GM21737 (cell line): Measurements from ENCODE around the gene CEBPZOS.

ENCODE experiments used
- ATAC-seq: cut with Tn5 transposase; IDR thresholded peaks from one replicate; pipeline ENCODE4 v1.9.1; 2021; ENCODE audit warnings: mild to moderate bottlenecking, moderate library complexity; ENCODE audit not compliant: unreplicated experiment

The CEBPZOS gene

DNA sequence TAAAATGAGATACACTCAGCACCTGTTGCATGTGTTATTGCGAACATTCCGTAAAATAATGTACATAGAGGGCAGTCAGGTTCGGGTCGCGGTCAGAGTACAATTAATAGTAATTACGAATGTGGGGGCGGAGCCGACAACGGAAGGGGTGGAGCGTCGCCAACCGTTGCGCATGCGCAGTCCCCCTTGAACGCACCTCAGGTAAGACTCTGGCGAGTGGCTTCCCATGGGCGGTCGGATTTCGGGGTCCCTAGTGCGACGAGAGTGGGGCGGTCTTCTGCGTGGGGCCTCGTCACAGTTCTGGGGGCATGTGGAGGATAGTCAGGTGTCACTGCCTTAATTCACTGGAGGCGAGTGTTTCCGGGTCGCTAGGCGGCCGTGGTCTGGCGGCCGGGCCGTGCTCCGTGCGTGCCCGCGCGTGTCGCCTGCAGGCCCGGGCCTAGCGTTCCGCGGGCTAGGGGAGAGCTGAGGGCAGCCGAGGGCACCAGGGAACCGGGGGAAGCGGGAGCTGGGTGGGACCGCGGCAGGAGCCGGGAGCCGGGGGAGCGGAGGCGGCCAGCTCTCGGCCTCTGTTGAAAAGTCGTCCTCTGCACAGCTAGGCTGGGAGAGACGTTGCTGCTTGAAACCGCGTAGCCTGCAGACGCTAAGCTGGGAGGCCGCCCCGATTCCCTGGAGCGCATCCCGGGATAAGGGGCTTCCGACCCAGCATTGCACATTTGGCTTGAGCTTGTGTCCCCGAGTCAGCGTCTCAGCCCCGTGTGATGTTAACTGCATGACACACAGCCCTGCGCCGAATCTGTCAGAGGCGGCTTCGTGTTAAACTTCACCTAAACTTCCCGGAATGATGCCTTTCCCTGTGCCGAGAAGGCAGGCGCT lies at the start of gene CEBPZOS:
TSS of gene CEBPZOS (plus strand) at position 177 of the 876 bp plus-strand sequence. CDS start 3,209 bp downstream, outside the sequence.
- ATAC-seq: peak; percentile 73

DNA sequence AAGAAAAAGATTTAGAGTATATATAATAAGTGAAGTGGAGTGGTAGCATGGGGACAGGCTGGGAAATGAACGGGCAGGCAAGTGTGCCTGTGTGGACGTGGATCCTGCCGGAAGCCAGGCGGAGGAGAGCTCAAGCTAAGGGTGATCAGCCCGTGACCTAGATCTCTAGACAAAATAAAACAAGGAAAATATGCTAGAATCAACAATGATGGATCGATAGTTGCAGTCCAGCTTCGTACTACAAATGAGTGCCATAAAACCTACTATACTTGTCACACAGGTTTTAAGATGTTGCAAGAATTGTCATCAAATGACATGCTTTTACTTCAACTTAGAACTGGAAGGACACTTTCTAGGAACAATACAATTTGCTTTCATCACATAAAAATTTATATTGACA lies 48.0 kb upstream of the CEBPZOS start:
- no peak for ATAC-seq

GRCh38 chr2:37149626-37150322 lies 46.5 kb upstream of the CEBPZOS start:
- no peak for ATAC-seq

- ATAC-seq: no peak
Observed at GRCh38 chr2:37153224-37153623, 43.1 kb upstream of the CEBPZOS start.

DNA sequence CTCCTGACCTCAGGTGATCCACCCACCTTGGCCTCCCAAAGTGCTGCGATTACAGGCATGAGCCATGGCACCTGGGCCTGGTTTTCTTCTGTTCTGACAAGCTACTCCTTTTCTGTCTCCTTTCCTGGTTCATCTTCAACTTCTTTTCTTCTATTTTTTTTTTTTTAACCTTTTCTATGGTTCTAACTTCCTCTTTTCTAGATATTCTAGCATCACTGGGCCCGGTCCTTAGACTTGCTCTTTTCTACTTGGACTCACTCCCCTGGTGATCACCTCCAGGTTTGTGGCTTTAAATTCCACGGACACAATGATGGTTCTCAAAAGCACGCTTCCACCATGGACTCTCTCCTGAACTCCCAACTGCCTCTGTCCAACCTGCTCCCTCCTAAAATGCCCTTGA lies 41.5 kb upstream of the CEBPZOS start:
- no peak for ATAC-seq

DNA sequence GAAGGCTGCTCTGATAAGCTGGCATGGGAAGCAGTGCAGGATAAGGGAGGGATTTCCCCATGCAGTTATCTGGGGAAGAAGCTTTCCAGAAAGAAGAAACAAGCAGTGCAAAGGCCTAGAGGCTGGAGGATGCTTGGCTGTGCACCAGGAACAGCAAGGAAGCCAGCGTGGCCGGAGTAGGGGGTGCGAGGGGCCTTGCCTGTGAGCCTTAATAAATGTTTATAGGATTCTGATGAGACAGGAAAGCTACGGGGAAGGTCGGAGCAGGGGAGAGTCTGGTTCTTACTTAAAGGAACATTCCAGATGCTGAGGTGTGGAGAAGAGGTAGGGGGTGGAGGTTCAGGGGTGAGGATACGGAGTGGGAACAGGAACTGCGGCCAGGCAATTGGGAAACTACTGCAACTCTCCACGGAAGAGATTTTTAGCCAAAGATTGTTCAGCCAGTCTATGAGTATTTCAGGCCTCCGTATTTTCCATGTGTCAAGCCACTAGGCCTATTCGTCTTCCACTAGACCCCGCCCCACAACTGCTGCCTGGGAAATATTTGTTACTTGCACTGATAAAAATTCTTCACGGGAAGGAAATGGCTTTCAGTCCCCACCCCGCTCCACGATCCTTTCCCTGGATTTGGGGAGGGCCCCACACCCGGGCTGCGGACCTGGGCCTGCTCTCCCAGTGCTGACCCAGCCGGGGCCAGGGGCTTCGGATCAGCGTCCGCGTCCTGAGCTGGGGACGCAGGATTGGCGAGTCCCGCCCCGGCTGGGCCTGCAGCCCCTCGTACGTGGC lies 40.0 kb upstream of the CEBPZOS start:
- ATAC-seq: peak; percentile 32

- ATAC-seq: peak; percentile 93
Observed at GRCh38 chr2:37156857-37157714, 39.2 kb upstream of the CEBPZOS start, which contains the start of gene EIF2AK2. EIF2AK2 (minus strand) TSS chr2:37156980; CDS start chr2:37147806, 9,174 bp downstream.

DNA sequence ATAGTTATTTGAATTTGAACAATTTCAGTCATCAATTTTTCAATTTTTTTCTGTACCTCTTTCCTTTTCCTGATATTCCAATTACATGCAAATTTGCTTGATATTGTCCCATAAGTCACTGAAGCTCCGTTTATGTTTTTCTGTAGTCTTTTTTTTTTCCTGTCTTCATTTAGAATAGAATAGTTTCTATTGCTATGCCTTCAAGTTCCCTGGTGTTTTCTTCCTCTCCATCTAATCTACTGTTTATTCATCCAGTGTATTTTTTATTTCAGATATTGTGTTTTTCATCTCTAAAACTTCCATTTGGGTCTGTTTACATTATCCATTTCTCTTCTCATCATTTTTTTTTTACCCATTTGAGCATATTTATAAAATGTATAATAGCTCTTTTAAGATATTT lies 31.5 kb upstream of the CEBPZOS start:
- no peak for ATAC-seq

DNA sequence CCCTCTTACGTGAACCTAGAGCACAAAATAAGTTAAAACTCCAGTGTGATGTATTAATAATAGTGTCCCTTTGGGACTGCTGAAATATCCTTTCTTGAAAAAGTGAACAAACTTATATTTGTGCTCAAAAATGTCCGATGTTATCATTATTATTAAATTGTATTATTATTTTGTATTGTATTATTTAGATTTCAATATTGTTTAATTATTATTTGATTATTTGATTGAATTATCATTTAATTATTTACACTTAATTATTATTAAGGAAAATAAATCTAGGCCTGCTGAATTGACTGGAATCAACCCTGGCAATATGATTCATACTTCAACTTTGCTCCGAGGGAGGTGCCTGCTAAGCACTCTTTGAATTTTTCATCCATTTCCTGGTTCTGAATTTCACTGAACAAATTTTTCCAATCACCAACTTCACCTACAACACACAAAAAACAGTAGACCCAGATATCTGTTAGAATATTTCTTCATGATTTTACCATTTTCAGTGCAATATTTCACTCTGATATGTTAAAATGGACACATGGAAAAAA lies 28.6 kb upstream of the CEBPZOS start:
- no peak for ATAC-seq

GRCh38 chr2:37168217-37168981 lies 27.9 kb upstream of the CEBPZOS start:
- ATAC-seq: no peak

DNA sequence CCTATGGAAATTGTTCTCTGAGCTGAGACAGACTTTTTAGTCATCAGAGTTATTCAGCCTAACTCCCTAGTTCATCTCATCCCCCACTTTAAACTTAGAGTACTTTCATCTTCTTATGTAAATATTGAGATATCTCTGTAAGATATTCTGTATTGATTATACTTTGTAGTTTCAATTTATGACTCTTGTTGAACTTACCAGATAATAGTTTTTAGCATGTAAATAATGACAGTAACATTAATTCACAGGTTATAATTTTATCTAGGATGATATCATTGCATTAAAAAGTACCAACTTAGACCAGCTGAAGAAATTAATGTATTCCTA lies 24.7 kb upstream of the CEBPZOS start:
- ATAC-seq: no peak

- ATAC-seq: no peak
Observed at GRCh38 chr2:37173741-37174140, 22.6 kb upstream of the CEBPZOS start.

DNA sequence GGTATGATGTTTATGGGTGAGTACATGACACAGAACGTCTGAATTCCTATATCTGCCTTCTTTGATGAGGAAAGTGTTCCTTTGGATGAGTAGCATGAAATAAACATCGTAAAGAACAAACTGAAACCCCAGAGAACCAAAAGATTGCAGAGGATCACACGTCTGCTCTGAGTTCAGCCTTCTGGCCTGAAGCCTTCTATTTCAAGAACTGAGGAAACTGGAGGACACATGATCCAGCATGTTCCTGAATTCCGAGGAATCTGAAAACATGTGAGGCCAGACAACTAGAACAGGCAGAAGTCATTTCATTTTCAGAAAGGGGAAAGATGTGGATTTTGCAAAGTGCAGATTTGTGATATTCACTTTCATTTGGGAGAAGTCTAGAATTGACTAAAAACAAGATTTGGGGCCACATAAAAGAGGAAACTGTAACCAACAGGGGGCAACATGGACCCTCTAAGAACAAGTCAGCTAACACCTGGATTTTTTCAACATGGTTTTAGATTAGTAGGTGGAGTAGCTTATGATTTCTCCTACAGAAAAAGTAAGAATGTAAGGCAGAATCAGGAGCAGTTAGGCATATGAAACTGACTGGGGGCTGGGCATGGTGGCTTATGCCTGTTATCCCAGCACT lies 16.2 kb upstream of the CEBPZOS start:
- ATAC-seq: no peak

GRCh38 chr2:37180640-37181039 lies 15.7 kb upstream of the CEBPZOS start:
- no peak for ATAC-seq

DNA sequence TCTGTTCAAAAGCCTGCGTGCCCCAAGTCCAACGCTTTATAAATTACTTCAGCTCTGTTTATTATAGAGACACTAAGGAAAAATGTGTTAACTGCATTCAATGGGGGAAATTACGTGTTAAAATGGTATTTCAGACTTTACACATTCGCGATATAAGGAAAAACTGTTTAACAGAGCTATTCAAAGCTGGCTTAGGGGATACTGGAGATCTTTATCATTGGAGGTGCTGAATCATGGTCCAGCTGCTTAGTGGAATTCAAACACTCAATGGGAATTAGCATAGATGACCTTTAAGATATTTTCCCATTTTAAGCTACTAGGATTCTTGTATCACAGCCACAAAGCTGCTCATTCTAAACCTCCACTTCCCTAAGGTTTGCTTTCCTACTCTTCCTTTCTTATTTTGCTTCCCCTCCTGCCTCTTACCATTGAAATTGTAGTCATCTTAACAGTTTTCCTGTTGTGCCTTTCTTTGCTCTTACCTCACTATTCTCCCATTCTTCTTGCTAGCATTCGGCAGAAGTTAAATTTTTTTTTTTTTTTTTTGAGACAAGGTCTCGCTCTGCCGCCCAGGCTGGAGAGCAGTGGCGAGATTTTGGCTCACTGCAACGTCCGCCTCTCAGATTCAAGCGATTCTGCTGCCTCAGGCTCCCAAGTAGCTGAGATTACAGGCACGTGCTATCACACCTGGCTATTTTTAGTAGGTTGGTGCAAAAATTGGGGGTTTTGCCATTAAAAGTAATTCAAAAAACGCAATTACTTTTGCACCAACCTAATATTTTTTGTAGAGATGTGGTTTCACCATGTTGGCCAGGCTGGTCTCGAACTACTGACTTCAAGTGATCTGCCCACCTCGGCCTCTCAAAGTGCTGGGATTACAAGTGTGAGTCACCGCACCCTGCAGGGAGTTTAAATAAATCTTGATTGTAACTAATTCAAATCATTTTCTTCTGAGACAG lies 14.3 kb upstream of the CEBPZOS start:
- ATAC-seq: no peak

DNA sequence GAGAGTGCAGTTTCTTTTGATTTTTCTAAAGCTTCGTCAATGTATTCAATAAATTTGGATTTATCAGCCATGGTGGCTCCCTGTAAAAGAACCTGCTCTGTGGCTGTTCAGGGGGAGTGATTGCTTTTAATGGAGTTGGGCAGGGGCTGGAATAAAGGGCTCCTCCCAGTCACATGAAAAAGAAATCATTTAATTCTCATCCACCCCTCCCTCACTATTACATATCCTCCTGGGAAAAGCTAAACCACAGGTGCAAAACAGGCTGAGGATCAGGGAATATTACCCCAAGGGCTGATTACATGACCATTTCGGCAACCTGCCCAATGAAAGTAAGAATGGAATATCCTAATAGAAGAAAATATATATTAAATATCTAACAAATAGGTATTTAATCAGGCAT lies 7.7 kb upstream of the CEBPZOS start, which contains the start of gene SULT6B1:
TSS of gene SULT6B1 (minus strand) at position 101 of the 400 bp plus-strand sequence. CDS start at position 71, 30 bp downstream.
- ATAC-seq: no peak

DNA sequence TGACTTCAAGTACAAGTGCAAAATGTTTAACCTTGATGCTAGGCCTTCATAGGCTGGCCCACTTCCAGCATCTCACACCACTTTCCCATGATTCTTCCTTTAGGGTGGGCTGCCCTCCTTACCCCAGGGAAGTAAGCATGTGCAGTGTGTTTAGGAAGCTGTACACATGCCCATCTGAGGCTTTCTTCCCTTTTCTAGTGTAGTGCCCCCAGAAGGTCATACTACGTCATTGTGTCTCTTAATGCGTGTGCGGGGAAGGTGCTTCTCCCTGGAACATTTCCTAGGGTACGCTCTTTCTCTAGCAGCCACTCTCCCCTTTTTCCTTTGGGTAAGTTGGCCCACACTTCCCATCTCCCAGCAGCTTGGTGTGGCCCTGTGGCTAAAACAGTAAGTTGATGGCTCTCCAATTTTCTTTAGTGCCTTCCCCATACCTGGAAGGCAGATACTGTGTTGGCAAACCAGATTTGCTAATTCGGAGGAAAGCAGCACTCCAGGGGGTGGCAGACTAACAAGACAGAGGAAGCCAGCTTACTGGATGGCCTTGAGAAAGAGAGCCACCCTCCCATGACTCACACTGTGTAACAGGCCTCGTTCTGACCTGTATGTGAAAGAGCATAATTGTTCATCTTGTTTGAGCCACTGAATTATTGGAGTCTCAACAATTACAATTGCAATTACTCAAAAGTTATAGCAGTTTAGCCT lies 6.7 kb upstream of the CEBPZOS start:
- ATAC-seq: no peak
